ENCODE data around the gene TMOD1. TPM values are rescaled to one million over a fixed set of nuclear protein-coding genes. Genes with fewer than 3 reads are reported as not detected.

The TMOD1 gene
- total RNA-seq, 1 donor from 2014 or later, result 12.9 TPM

DNA sequence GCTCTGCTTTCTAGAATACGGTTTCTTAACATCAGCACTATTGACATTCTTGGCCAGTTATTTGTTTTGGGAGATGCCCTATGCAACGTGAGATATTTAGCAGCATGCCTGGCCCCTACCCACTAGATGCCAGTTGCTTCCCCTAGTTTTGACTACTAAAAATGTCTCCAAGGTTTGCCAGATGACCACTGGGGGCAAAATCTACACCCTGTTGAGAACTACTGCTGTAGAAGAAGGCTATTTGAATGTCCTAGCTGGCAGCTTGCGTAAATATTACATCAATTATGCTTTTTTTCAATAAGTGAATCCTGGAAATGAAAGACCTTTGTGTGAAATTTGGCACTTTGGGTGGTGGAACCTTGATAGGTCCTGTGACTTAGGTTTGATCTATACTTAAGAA lies 137.2 kb downstream of the TMOD1 start:
- no peak for DNase-seq (ENCODE audit: extremely low spot score, unreplicated experiment)
- H3K9me3 Mint-ChIP-seq, result no peaks in the 10 kb centered on the region
- TF ChIP-seq, protein P1, sequence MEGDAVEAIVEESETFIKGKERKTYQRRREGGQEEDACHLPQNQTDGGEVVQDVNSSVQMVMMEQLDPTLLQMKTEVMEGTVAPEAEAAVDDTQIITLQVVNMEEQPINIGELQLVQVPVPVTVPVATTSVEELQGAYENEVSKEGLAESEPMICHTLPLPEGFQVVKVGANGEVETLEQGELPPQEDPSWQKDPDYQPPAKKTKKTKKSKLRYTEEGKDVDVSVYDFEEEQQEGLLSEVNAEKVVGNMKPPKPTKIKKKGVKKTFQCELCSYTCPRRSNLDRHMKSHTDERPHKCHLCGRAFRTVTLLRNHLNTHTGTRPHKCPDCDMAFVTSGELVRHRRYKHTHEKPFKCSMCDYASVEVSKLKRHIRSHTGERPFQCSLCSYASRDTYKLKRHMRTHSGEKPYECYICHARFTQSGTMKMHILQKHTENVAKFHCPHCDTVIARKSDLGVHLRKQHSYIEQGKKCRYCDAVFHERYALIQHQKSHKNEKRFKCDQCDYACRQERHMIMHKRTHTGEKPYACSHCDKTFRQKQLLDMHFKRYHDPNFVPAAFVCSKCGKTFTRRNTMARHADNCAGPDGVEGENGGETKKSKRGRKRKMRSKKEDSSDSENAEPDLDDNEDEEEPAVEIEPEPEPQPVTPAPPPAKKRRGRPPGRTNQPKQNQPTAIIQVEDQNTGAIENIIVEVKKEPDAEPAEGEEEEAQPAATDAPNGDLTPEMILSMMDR (conservative IDR thresholded peaks at IDR 0.05), result peak; percentile 50
- peaks cover 3% of the 10 kb centered on the region for H3K36me3 Mint-ChIP-seq
- H3K4me1 Mint-ChIP-seq (ENCODE audit: unreplicated experiment), result peaks cover 27% of the 10 kb centered on the region
- H3K27ac Mint-ChIP-seq, result no peak overlapping the region
- no peak overlapping the region for H3K4me3 Mint-ChIP-seq
- H3K27me3 Mint-ChIP-seq, result no peaks in the 10 kb centered on the region

DNA sequence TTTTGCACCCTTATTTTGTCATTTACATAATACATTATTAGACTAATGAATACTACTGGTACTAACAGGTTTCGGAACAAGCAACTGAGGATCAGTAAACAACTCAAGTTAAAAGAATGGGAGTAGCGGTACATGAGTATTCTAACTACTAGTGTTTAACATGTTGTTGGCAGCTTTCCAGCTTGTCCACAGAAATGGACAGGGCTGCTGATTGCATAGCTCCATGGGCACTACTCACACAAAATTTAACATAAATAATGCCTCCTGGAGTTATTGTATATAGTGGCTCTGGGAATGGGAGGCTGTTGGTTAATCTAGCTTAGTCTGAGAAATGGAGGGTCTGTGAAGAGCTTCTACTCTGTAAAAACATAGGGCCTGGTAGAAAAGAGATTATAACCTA lies 138.9 kb downstream of the TMOD1 start:
- no peak for DNase-seq (ENCODE audit: extremely low spot score, unreplicated experiment)
- peaks cover 5% of the 10 kb centered on the region for H3K36me3 Mint-ChIP-seq
- TF ChIP-seq, protein P1 (conservative IDR thresholded peaks at IDR 0.05), result no peak
- H3K4me3 Mint-ChIP-seq, result no peak overlapping the region
- H3K27me3 Mint-ChIP-seq, result no peaks in the 10 kb centered on the region
- peaks cover 21% of the 10 kb centered on the region for H3K4me1 Mint-ChIP-seq (ENCODE audit: unreplicated experiment)
- H3K9me3 Mint-ChIP-seq, result no peaks in the 10 kb centered on the region
- no peak overlapping the region for H3K27ac Mint-ChIP-seq

DNA sequence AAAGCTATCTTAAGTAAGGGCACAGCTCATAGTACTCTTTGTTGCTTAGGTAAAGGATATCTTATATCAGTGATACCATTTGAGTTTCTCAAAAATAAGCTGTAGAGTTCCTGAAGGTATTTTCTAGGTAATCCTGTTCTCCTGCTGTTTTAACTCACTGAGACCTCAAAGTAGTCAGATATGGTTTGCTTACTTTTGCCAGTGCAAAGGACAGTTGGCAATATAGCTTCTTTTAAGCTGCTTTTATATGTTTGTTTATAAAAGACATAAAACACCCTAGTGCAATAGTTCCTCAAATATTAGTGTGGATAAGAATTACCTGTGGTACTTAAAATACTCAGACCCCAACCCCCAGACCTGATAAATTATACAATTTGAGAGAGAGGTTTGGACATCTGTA lies 144.3 kb downstream of the TMOD1 start:
- Mint-ChIP-seq H3K9me3 (no peaks in the 10 kb centered on the region), H3K36me3 (peaks cover 15% of the 10 kb centered on the region), H3K4me1 (ENCODE audit: unreplicated experiment) (no peaks in the 10 kb centered on the region), H3K4me3 (no peak overlapping the region), H3K27me3 (no peaks in the 10 kb centered on the region), H3K27ac (no peak overlapping the region)
- DNase-seq (ENCODE audit: extremely low spot score, unreplicated experiment), result no peak
- TF ChIP-seq, protein P1 (conservative IDR thresholded peaks at IDR 0.05), result no peak

DNA sequence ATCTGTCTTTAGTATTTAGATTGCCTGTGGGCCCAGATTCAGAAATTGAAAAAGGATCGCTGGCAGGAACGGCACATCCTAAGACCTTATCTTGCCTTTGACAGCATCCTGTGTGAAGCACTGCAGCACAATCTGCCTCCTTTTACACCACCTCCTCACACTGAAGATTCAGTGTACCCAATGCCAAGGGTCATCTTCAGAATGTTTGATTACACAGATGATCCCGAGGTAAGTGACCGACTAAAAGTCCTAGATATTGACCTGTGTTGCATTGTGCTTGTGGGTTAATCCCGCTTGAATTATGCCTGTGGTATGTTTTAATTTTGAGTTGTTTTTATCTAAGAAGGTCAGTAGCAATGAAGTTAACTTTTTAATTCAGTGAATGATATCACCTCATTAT lies 146.5 kb downstream of the TMOD1 start:
- no peak overlapping the region for H3K27ac Mint-ChIP-seq
- TF ChIP-seq, protein P1 (conservative IDR thresholded peaks at IDR 0.05), result no peak
- no peak overlapping the region for H3K4me3 Mint-ChIP-seq
- H3K9me3 Mint-ChIP-seq, result no peaks in the 10 kb centered on the region
- peaks cover 19% of the 10 kb centered on the region for H3K36me3 Mint-ChIP-seq
- no peaks in the 10 kb centered on the region for H3K27me3 Mint-ChIP-seq
- no peak for DNase-seq (ENCODE audit: extremely low spot score, unreplicated experiment)
- no peaks in the 10 kb centered on the region for H3K4me1 Mint-ChIP-seq (ENCODE audit: unreplicated experiment)

Other genes with a start within 250 kb of the TMOD1 start
- 2.2 and 7.0 TPM in 2 replicates for gene CCDC180, start 194.0 kb upstream of the TMOD1 start, total RNA-seq (ENCODE audit: low replicate concordance)
- 7.6 and 12.7 TPM in 2 replicates for gene TDRD7, start 89.6 kb upstream of the TMOD1 start, total RNA-seq (ENCODE audit: low replicate concordance)
- gene TSTD2, start 131.7 kb downstream of the TMOD1 start, total RNA-seq (ENCODE audit: low replicate concordance), result 17.9 and 24.9 TPM in 2 replicates
- gene NCBP1, start 132.2 kb downstream of the TMOD1 start, total RNA-seq (ENCODE audit: low replicate concordance), result 41.8 and 44.4 TPM in 2 replicates
- 11.6 and 13.7 TPM in 2 replicates for gene XPA, start 195.7 kb downstream of the TMOD1 start, total RNA-seq (ENCODE audit: low replicate concordance)

All from type B pancreatic cell (in vitro differentiated cells).